ENCODE data around the gene FITM1.

The FITM1 gene

GRCh38 chr14:24121210-24121609, 9.2 kb upstream of the FITM1 start:
- DNase-seq: no peak

- no peak for DNase-seq
Measured at GRCh38 chr14:24122416-24122815, 8.0 kb upstream of the FITM1 start.

GRCh38 chr14:24122898-24123297, 7.6 kb upstream of the FITM1 start:
- no peak for DNase-seq

DNA sequence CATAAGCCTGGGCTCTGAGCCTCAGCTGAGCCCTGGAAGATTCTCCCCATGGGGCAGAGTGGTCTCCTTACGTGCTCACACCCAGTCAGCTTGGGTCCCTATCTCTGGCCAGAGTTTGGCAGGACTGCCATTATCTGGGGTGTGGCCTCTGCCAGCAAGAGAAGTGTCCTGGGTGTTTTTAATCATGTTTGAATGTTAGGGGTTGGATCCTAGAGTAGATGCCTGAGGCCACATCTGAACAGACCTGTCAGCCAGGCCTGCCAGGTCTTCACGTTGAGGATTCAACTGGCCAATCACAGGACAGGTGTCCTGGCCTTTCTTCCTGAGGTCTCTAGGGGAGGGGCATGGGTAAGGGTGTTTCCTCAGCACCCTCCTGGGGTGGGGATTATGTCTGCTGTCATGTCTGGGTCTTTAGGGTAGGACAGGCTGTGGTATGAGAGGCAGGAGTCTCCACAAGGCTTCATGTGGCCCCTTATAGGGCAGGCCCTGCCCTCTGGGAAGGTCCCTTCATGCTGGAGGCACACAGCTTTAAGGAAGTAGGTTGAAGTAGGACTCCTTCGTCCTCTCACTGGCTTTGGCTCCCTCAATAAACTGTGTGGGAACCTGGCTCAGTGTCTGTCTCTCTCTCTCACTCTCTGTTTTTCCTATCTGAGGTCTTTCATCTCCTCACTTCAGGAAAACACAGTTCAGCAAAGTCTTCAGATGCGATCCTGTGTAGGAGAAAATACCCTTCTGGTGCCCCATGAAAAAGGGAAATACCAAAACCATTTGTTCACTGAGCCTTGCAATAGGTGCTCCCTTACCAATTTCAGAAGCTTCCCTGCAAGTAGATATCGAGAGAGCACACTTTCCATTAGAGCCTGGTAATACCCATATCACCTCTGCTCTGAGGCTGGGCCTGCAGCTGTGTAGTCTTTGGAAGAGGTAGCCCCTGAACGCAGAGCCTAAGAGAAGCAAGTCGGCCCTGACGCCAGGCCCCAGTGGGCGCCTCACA, 6.7 kb upstream of the FITM1 start:
- no peak for DNase-seq

DNA sequence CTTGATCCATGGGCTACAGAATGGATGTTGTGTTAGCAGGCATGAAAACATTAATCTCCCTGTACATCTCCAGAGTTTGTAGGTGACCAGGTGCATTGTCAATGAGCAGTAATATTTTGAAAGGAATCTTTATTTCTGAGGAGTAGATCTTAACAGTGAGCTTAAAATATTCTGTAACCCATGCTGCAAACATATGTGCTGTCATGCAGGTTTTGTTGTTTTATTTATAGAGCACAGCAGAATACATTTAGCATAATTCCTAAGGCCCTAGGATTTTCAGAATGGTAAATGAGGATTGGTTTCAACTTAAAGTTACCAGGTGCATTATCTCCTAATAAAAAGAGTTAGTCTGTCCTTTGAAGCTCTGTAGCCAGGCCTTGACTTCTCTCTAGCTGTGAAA, 3.5 kb upstream of the FITM1 start:
- DNase-seq: no peak

DNA sequence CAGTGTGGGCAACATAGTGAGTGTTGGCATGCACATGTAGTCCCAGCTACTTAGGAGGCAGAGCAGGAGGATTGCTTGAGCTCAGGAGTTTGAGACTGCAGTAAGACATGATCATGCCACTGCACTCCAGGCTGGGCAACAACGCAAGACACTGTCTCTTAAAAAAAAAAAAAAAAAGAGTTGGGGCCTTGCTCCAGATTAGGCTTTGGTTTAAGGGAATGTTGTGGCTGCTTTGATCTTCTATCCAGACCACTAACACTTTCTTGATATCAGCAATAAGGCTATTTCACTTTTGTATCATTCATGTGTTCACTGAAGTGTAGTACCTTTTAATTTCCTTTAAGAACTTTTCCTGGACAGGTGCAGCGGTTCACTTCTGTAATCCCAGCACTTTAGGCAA, 2.8 kb upstream of the FITM1 start:
- no peak for DNase-seq

DNA sequence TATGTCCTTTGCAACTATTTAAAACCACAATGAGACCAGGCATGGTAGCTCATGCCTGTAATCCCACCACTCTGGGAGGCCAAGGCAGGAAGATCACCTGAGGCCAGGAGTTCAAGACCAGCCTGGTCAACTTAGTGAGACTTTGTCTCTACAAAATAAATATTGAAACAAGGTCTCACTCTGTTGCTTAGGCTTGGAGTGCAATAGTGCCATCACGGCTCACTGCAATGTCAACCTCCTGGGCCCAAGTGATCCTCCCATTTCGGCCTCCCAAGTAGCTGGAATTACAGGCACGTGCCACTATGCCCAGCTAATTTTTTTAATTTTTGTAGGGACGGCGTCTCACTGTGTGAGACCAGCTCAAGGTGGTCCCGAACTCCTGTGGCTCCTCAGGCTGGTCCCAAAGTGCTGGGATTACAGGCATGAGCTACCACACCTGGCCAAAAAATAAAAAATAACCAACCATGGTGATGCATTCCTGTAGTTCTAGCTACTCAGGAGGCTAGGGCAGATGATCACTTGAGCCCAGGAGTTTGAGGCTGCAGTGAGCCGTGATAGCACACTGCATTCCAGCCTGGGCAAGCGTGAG, 955 bp upstream of the FITM1 start:
- DNase-seq: no peak

DNA sequence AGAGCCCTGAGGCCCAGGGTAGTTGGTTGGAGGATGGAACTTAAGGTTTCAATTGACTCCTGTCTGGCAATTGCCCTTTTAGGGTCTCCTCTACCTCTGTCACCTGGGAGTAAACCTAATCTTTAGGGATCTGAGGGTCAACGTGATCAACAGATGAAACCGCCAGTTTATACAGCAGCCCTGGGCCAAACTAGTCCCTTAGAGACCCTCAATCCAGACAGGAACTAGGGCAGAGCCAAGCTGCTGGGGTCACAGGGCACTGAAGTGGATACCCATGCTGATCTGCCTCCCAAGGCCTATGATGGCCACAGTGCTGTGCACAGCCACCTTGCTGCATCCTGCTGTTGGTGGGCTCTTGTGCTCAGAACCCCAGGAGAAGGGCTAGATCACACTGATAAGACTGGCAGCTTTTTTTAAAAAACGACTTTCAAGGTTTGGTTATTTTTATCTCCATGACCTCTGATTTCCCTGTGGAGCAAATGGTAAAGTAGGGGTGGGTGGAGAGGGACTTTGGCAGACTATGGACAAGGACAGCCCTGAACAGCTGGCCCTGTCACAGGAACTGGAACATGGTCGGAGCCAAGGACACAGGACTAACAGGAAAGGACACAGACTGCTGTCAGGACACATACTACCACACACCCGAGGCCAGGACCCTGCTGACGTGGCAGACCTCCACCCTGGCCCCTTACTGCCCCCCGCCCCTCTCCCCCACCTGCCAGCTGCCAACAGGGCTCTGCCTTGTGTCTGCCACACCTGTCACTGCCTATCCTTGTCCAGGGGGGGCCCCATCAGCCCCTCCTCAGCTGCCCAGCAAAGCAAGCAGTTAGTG, 474 bp downstream of the FITM1 start:
- DNase-seq: no peak

GRCh38 chr14:24131549-24131966, 1.1 kb downstream of the FITM1 start:
- DNase-seq: no peak

GRCh38 chr14:24132061-24132685, 1.7 kb downstream of the FITM1 start:
- peak; percentile 20 for DNase-seq

- no peak for DNase-seq
Measured at GRCh38 chr14:24132976-24133375, 2.5 kb downstream of the FITM1 start.

DNA sequence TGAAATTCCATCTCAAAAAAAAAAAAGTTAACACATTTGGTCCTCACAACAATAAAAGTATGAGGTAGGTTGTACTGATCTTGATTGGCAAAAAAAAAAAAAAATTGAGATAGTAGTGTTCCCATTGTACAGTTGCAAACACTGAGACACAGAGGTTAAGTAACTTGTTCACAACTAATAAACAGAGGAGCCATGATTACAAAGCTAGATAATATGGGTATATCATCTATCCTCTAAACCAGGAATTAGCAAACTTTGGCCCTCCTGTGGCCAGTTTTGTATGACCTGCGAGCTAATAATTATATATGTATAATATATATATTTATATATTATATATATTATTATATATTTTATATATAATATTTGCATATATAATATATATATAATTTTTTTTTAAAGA, 3.3 kb downstream of the FITM1 start:
- no peak for DNase-seq

DNA sequence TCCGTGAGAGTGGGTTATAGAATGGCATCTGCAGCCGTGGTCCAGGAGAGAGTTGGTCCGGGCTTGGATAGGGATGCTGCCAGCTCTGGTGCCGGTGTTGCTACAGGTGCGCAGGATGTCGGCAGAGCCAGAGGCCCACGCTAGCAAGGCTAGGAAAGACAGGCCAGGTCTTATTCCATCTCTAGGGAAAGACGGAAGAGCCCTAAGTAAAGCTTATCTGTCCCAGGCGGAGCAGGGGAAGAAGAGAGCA, 5.0 kb downstream of the FITM1 start:
- DNase-seq: no peak

DNA sequence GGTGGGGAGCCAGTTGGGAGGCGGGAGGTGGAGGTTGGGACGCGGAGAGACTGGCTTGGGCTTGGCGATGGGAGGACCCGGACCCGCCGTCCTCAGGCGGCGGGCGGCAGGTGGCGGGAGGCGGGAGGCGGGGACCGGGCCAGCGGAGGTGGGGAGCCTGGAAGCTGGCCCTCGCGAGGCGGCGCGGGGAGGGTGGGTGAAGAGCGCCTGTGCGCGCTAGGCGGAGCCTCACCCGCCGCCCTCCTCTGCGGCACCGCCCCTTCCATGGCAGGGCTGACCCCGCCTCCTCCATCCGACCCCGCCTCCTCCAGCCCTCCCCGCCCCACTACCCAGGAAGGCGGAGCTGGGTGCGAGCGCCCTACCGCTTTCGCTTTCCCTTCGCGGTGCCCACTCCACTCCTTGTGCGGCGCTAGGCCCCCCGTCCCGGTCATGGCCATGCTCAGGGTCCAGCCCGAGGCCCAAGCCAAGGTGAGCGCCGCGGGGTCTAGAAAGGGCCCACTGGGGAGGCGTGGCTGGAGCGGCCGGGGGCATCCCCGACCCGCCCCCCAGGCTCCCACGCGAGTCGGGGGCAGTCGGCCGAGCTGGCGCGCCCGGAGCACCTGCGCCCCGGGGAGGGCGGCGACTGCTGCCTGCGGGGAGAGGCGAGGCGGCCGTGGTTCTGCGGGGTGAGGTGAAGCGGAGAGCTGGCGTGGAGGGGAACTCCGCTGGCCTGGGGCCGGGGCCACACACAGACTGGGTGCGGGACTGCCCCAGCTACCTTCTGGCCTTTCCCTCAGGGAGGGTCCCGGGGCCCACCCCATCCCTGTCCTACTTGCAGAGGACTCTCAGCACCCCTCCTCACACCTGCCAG, 5.6 kb downstream of the FITM1 start, which contains the start of gene PSME1:
Gene PSME1 (plus strand): TSS at position 361 of the 850 bp plus-strand sequence. CDS start 69 bp downstream, at position 430.
- DNase-seq: peak; percentile 93

GRCh38 chr14:24136684-24137528, 6.4 kb downstream of the FITM1 start:
- DNase-seq: peak; percentile 22

DNA sequence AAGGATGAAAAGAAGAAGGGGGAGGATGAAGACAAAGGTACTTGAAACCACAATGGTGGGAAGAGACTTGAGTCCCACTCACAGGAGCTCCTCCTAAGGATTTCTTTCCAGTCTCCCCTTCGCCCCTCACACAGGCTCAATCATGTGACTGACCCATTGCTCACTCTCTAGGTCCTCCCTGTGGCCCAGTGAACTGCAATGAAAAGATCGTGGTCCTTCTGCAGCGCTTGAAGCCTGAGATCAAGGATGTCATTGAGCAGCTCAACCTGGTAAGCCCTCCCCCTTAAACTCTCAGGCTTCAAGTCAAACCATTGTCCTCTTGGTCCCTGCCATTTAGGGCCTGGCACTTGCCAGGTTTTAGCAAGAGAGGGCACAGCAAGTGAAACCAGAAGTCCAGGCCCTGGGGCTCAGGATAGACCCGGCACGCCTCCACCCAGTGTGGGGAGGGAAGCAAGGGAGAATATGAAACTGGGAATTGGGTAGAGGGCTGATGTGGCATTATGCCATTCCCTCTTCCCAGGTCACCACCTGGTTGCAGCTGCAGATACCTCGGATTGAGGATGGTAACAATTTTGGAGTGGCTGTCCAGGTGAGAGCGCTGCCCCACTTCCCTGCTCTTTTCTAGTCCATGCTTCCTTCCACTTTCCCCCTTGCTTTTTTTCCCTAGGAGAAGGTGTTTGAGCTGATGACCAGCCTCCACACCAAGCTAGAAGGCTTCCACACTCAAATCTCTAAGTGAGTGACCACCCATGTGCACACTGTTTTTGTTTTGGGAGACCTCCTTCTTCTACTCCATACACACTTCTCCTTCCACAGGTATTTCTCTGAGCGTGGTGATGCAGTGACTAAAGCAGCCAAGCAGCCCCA, 7.3 kb downstream of the FITM1 start:
- DNase-seq: no peak

DNA sequence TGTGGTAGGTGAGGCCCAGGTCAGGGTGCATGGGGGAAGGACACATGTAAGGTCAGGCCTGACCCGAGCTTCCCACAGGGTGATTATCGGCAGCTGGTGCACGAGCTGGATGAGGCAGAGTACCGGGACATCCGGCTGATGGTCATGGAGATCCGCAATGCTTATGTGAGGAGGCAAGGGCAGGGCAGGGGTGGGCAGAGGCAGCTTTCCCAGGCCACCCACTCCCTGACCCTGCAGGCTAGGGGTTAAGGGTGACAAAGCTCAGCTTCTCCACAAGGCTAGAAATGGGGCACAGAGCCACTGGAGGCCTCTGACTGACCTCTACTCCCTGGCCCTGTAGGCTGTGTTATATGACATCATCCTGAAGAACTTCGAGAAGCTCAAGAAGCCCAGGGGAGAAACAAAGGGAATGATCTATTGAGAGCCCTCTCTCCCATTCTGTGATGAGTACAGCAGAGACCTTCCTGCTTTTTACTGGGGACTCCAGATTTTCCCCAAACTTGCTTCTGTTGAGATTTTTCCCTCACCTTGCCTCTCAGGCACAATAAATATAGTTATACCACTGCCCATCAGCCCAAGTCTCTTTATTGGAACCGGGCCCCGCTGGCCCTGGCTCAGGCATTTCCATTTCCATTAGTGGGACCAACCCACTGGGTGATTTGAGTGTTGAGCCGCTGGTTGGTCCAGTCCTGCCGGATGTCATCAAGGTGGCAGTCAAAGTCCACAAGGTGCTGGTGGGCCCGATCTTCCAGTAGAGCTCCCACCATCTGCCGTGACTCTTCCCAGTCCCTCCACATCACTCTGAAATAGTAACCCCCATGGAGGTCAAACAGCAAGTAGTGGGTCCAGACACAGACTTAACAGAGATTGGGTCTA, 8.2 kb downstream of the FITM1 start:
- DNase-seq: no peak

DNA sequence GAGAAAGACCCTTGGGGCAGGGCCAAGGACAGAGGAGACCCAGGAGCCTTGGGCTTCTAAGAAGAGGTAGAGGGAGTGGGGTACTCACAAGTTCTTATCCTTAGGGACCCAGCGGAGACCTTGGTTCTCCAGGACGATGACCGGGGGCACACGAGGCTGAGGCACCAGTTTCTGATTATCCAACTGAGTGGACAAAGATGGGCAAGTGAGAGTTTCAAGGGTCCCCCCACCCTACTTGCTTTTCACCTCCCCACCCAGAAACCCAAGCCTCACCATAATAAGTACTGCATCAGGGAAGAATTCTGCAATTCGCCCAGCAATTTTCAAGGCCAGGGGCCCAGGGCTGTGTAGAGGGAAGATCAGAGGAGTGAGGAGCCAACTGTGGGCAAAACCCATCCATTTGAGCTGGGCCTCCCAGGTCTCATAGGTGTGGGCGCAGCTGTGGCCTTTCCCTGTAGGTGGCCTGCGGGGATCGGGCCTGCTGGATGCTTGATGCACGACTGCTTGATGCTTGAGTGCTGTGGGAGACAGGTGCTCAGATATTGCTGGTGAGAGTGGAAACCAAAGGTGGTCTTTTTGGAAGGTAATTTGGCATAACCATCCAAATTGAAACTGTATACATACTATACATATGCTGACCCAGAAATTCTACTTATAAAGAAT, 8.9 kb downstream of the FITM1 start:
- peak; percentile 32 for DNase-seq
